NK-92 (cell line): ENCODE results near the gene SLC22A17.

Experiments used
- DNase-seq: peaks from one replicate; lab custom pipeline; 2025; ENCODE audit not compliant: unreplicated experiment; lab: John Stamatoyannopoulos, UW

The SLC22A17 gene

DNA sequence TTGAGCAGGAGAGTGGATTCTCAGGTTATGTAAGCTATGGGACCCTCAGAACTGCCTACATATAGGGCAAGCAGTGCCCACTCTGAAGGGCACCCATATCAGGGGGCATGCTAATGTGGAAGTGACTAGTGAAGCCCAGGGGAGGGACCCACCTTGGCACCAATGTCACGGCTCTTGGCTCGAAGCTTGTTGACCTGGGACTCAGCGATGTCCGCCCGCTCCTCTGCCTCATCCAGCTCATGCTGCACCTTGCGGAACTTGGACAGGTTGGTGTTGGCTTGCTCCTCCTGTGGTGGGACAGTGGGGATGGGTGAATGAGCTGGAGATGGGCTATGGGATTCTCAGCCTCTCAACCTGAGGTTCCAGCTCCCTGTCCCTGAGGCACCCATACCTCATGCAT, 29.6 kb upstream of the SLC22A17 start:
- DNase-seq: no peak

DNA sequence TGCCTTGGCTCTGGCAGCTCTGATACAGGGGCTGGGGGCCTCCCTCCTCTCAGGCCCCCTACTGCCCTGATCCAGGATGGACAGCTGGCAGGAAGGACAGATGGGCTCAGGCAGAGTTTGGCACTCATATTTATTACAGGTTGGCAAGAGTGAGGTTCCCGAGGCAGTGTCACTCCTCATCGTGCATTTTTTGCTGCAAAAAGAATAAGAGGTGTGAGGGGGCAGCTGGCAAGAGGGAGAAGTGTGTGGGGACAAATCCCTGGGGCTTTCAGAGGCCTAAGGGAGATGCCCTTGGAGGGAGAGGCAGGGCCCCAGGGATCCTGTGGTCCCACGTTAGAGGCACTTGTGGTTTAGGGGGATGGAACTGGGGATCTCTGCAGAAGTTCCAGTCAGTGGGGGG, 29.2 kb upstream of the SLC22A17 start:
- no peak for DNase-seq

DNA sequence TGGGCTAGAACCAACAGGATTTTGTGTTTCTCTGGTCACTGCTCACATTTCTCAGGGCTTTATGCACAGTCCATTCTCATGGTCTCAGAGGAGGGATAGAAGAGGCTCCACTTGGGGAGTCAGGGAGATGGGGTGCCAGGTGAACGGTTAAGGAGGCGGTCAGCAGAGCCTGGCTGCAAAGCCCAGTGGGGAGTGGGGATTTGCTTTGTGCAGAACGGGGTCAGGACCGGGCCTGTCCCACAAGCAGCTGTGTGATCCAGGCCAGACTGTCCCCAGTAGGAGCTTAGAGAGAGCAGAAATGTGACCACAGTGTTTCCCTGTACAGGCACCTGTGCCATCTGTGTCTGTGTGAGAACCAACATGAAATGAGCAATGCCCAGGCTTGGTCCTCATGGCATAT, 28.3 kb upstream of the SLC22A17 start:
- DNase-seq: no peak

DNA sequence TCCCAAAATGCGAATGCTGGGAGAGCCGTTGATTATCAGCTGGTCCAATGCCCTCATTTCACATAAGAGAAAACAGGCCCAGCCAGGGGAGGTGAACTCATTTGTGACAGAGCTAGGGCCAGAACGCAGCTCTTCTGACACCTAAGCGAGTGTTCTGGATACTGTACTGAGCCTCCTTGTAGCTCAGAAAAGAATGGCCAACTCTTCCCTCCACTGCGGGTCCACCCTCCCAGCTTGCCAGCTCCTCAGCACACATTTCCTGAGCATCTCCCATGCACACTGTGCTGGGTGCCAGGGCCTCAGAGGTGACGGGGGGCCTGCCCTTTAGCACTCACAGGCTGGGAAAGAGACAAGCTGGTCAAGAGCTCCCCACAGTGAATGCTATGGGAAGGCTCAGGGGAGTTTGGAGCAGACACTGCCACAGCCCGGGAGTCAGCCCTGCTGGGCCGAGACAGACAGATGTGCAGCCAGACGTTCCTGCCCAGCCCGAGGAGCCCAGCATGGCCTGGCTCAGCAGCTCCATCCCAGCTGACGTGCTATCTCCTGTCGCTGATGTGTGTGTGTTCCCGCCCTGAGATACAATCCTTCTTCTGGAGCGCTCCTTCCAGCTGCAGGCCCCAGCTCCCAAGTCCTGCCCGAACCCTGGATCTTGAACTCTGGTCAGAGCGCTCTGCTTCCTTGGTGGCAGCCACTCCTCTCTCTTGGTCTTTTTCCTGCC, 27.7 kb upstream of the SLC22A17 start:
- no peak for DNase-seq

DNA sequence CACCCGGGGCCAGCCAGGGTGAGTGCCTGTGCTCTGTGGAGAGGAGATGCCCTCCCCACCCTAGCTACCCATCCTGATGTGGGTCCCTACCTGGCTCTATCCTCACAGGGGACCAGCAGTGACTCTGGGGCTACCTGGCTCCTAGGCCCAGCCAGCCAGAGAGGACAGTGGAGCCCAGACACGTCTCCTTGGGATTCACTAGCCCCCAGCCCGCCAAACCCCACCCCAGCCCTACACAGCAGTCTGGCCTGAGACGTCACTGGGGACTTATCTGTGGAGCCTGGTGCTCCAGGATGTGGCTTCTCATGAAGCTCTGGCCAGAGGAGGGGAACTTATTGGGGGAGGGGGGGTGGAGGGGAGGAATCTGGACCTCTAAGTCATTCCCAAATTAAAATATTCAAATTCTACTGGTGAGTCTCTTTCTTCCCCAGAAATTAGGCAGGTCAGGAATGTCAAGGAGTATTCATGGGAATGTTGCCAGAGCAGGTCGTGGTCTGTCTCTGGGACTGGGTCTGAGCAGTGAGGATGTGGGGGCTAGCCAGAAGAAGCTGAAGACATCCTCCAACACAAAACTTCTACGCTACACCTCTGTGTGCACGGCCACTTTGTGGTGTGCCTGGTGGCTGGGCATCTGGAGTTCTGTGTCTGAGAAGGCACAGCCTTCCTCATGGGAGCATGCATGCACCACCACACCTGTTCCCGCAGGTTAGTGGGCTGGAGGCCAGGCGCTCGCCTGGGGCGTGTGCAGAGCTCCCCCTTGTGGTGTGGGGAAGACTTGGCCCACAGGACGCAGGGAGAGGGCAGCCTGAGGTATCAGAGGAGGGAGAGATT, 26.9 kb upstream of the SLC22A17 start:
- no peak for DNase-seq

DNA sequence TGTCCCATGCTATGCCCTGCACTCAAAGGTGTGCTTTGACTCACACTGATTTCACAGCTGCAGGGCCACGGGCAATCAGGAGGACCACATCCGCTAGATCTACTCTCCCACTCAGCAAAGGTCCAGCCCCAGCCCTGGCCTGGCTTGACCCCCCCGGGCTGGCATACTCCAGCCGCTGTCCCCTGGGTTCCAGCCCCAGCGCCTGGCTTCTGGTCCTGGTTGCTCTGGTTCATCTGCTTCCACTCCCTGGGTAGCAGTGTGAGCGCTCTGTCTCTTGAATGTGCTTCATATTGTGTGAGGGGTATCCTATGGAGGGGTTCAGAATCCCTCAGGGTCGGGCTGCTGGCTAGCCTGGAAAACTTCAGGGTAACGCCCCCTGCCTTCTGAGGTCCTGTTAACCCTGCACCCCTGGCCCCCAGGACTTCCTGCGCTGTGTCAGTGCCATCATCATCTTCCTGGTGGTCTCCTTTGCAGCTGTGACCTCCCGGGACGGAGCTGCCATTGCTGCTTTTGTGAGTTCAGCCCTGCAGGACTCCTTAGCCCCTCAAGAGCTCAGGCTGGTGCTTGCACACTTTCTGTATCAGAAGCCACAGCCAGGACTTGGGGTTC, 26.0 kb upstream of the SLC22A17 start:
- DNase-seq: no peak

DNA sequence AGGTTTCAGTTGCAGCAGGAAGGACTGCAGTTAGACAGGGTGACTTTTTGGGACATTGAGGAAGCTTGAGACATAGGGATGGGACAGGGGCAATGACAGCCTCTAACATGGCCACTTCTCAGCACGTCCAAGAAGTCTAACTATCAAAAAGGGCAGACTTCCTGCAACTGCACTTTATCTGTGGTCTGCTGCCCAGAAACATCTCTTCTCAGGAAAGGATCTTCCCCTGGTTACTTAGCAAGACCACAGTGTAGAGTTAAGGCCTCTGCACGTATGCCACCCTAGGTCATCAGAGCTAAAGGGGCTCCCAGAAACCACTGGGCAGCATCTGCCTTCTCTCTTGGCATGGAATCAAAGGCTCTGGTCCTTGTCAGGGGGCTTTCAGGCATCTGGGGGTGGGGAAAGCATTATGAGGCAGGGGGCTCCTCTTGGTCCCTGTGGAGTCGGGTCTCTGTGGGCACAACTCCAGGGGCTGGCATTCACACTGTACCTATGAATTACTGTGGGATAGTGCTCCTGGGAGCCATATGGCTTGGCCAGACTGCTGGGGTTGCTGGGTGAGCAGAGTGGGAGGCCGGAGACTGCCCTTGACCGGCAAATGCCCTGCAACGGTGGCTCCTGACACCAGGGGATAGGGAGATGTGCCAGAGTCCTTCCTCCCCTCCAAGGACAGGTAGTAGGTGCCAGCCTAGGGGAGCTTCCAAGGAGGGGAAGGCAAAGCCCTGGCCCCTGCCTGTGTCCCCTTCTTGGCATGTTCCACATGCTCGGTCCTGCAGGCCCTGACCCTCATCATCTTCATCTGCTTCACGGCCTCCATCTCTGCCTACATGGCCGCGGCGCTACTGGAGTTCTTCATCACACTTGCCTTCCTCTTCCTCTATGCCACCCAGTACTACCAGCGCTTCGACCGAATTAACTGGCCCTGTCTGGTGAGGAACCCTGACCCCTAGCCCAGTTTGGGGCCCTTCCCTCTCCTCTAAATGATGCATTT, 25.2 kb upstream of the SLC22A17 start:
- DNase-seq: no peak

DNA sequence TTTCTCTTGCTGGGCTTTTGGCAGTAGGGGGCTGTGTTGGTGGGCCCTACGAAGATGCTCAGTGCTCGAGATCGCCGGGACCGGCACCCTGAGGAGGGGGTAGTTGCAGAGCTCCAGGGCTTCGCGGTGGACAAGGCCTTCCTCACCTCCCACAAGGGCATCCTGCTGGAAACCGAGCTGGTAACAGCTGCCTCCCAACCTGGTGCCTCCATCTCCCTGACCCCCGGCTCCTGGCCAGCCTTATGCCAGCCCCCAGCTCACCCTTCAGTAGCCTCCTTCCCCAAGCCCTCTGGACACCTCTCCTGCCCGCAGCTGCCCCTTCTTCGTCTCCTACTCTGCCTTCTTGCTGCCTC, 24.5 kb upstream of the SLC22A17 start:
- no peak for DNase-seq

DNA sequence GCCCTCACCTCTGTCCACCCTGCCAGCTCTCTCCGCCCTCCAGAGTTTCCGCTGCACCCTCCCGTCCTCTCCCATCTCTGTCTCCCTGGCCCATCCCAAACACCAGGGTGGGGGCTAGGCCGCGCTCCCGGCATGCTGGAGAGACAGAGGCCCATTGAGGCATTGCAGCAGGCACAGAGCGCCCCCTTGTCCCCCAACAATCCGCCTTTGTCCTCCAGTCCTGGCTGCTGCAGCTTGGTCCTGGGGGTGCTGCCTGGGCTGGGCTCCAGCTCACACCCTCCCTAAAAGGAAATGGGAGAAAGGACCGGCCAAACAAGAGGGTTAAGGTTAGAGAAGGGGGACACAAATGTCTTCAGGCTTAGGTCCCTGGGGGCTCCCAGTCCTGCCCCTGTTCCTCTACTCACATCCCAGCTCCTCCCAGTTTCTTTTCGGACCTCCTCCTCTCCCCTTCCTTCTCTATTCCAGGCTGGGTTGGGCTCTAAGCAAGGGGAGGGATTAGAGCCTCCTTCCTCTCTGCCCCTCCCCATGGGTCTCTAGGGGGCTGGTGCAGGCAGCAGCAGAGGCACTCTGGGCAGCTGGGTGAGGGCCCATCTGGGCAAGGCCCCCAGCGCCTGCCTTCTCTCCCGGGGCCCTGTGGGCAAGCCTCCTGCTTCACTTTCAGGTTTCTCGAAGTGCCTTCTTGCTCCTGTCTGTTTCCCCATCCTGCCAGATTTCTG, 24.0 kb upstream of the SLC22A17 start, which contains the start of gene CMTM5:
Gene CMTM5, plus strand, starts transcription at position 565 of the 716 bp plus-strand sequence. CDS start 206 bp downstream, outside the sequence.
- no peak for DNase-seq

DNA sequence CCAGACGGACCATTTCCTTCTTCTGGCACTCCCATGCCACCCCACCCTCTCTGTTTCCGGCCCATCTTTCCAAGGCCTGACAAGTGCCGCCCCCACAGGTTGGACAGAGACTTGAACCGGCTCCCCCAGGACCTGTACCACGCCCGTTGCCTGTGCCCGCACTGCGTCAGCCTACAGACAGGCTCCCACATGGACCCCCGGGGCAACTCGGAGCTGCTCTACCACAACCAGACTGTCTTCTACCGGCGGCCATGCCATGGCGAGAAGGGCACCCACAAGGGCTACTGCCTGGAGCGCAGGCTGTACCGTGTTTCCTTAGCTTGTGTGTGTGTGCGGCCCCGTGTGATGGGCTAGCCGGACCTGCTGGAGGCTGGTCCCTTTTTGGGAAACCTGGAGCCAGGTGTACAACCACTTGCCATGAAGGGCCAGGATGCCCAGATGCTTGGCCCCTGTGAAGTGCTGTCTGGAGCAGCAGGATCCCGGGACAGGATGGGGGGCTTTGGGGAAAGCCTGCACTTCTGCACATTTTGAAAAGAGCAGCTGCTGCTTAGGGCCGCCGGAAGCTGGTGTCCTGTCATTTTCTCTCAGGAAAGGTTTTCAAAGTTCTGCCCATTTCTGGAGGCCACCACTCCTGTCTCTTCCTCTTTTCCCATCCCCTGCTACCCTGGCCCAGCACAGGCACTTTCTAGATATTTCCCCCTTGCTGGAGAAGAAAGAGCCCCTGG, 23.0 kb upstream of the SLC22A17 start:
- DNase-seq: no peak

DNA sequence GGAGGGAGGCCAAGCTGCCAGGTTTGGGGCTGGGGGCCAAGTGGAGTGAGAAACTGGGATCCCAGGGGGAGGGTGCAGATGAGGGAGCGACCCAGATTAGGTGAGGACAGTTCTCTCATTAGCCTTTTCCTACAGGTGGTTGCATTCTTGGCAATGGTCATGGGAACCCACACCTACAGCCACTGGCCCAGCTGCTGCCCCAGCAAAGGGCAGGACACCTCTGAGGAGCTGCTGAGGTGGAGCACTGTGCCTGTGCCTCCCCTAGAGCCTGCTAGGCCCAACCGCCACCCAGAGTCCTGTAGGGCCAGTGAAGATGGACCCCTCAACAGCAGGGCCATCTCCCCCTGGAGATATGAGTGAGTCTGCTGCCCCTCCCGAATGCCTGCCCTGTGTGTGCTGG, 20.4 kb upstream of the SLC22A17 start:
- no peak for DNase-seq

DNA sequence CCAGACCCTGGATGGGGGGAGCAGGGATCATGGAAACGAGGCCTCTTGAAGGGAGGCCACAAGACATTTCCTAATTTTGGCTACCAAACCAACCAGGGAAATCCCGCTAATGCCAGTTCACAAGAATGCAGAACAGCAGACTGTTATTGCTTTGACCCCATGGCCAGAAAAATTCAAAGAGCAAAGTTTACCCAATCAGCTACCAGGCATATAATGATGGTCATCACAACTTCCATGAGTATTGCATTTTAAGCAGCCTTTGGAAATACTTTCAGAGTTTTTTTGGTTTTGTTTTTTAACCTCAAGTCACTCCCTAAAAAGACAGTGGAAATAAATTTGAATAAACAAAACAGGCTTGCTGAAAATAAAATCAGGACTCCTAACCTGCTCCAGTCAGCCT, 19.8 kb upstream of the SLC22A17 start, which contains the start of gene IL25:
Gene IL25, plus strand, starts transcription at position 301 of the 400 bp plus-strand sequence.
- DNase-seq: no peak

DNA sequence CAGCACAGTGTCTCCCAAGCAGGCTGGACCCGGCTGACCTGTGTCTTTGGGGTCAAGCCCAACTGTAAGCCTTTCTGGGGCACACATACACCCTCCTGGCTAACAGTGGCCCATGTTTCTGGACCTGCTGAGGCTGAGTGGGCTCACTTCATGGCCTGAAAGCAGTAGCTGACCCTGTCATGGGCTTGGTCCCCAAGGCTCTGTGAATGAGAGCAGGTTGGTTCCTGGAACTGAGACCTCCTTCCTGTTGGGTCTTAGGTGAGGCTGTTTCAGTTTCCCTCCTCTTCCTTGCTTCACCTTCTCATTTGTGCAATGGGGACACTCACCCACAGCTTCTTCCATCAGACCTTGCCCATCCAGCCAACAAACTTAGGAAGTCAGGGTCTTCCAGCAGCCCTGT, 19.2 kb upstream of the SLC22A17 start:
- DNase-seq: no peak

DNA sequence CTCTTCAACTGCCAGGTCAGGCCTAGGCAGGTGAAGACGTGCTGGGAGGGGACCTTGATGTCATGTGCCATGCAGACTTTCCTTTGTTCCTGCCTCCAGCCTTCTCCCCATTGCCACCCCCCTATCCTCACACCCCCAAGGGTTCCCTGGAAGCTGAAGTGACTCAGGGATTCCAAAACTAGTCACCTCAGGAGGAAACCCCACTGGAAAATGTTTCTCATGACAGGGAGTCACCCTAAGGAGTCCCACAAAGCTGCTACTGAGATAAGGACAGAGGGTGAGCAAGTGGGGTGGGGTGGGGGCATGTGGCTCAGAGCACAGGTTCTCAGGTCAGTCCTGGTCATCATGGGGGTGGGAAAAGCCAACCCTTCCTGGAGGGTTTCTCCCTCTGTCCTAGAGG, 17.5 kb upstream of the SLC22A17 start:
- no peak for DNase-seq

DNA sequence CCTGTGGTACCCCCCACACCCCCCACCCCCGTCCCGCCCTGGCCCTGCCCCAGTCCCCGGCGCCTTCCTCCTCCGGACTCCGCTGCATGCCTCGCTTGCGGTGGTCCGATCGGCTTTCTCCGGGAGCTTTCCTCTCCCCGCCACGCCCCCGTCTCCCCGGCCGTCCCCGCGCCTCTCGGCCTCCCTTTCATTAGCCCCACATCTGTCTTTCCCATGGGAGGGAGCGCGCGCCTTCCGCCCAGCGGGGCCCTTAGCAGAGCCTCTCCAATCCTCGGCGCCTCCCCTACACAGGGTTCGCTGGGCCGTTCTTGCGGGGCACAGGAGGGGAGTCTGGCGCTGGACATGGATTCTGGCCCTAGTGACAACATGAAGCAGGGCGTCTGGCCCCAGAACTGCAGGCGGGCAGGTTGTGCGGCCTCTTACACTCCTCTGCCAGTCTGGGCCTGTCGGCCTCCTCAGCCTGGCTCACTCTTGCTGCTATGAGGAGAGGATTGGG, 13.8 kb upstream of the SLC22A17 start:
- DNase-seq: no peak

DNA sequence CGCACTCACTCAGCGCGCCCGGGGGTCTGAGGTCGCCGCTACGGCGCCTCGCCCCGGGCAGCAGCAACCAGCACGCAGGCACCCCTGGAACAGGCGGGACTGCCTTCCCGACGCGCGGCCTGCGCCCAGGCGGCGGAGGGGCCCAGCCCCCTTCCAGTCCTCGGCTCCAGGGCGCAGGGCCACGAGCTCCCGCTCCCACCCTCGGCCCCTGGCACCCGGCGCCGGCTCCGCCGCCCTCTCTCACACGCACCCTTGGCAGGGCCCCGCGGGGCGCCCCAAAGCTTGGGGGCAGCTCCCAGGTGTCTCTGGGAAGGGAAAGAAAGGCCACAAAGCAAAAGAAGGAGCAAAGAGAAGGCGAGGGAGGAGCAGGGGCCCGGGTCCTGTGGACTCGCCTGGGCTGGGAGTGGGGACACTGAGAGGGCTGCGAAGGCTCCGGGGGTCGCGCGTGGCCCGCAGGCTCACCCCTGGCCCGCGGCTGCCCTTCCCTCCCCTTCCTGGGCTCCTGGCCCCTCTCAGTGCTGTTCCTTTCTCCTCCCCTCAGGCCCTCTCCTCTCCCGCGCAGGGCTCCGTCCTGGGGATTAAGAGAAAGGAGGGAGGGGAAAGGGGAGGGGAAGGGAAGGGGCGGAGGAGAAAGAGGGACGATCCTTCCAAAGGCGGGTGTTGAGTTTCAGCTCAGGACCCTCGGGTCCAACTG, 13.2 kb upstream of the SLC22A17 start:
- no peak for DNase-seq

DNA sequence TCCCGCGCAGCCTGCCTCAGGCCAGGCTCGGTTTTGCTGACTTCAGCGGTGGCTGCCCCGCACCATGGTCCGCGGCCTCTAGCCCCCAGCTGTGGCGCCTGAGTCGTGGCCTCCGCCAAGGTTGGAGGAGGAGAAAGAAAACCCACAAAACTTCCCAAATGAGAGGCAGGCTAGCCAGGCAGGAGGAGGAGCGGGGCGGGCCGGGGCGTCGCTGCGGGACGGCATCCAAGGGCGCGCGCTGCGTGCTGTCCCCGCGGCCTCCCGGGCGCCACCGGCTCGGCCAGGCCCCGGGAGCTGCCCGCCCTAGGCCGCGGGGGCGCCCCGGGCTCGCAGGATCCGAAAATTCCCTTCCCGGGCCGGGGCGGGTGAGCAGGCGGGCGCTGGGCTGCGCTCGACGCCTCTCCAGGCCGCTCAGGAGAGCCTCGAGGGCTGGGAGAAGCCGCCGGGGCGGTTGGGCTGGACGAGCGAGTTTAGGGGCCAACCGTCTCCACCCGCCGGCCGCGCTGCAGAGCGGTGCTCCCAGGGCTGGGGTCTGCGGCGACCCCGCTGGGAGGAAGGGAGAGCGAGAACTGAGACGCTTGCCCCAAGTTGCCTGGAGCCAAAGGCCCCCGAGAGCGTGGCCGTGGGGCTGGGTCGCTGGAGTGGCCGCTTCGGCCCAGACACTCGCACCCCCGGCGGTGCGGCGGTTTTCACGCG, 12.5 kb upstream of the SLC22A17 start, which contains the start of gene EFS:
Gene EFS, minus strand, starts transcription at position 137 of the 696 bp plus-strand sequence. CDS start 147 bp downstream, outside the sequence.
- no peak for DNase-seq
